DMS79 (cell line): ENCODE data around the gene PARD6B.
"Not testable (repeated sequence)": the region's sequence is repeated elsewhere in the genome, so short reads cannot be mapped to it uniquely, and the experiment has no call there.

ENCODE experiments used
- DNase-seq: peaks from one replicate; lab custom pipeline; 2025; lab: John Stamatoyannopoulos, UW

Gene PARD6B

GRCh38 chr20:50774515-50774914 lies 43.1 kb downstream of the PARD6B start:
- no peak for DNase-seq

- no peak for DNase-seq
These were observed 44.9 kb downstream of the PARD6B start for GRCh38 chr20:50776122-50776817.

GRCh38 chr20:50777373-50777772 lies 46.0 kb downstream of the PARD6B start:
- DNase-seq: no peak

- not testable (repeated sequence) for DNase-seq
These were observed 47.6 kb downstream of the PARD6B start for GRCh38 chr20:50778994-50779393.

- DNase-seq: no peak
These were observed 52.0 kb downstream of the PARD6B start for GRCh38 chr20:50783390-50783789.

- no peak for DNase-seq
These were observed 52.5 kb downstream of the PARD6B start for GRCh38 chr20:50783903-50784302.

- no peak for DNase-seq
These were observed 53.1 kb downstream of the PARD6B start for GRCh38 chr20:50784464-50784863.

GRCh38 chr20:50786703-50787102 lies 55.3 kb downstream of the PARD6B start:
- no peak for DNase-seq

- no peak for DNase-seq
These were observed 55.8 kb downstream of the PARD6B start for GRCh38 chr20:50787181-50787580.

GRCh38 chr20:50788045-50788991 lies 56.9 kb downstream of the PARD6B start:
- no peak for DNase-seq

- DNase-seq: no peak
These were observed 58.7 kb downstream of the PARD6B start for GRCh38 chr20:50789968-50790650.

- DNase-seq: peak; percentile 5
These were observed 59.4 kb downstream of the PARD6B start for GRCh38 chr20:50790651-50791277.

- no peak for DNase-seq
These were observed 61.6 kb downstream of the PARD6B start for GRCh38 chr20:50792708-50793574.

GRCh38 chr20:50793575-50794016 lies 62.2 kb downstream of the PARD6B start:
- not testable (repeated sequence) for DNase-seq

GRCh38 chr20:50794181-50794845 lies 62.9 kb downstream of the PARD6B start:
- no peak for DNase-seq

- peak; percentile 9 for DNase-seq
These were observed 63.7 kb downstream of the PARD6B start, which contains the start of gene BCAS4 for GRCh38 chr20:50794846-50795634. BCAS4 (plus strand) TSS chr20:50795061; CDS start chr20:50795084, 23 bp downstream.

- DNase-seq: no peak
These were observed 65.8 kb downstream of the PARD6B start for GRCh38 chr20:50797142-50797541.

- DNase-seq: no peak
These were observed 67.3 kb downstream of the PARD6B start for GRCh38 chr20:50798650-50799049.

- no peak for DNase-seq
These were observed 68.0 kb downstream of the PARD6B start for GRCh38 chr20:50799176-50799889.
